ENCODE data around the gene MARK1. TPM values are rescaled to one million over a fixed set of nuclear protein-coding genes. Genes with fewer than 3 reads are reported as not detected.

The MARK1 gene
- total RNA-seq (2022; extraction: Qiagen RNA extraction; ENCODE audit: low read depth), result 0.05 to 0.16 TPM (median 0.11 TPM) in 5 replicates

DNA sequence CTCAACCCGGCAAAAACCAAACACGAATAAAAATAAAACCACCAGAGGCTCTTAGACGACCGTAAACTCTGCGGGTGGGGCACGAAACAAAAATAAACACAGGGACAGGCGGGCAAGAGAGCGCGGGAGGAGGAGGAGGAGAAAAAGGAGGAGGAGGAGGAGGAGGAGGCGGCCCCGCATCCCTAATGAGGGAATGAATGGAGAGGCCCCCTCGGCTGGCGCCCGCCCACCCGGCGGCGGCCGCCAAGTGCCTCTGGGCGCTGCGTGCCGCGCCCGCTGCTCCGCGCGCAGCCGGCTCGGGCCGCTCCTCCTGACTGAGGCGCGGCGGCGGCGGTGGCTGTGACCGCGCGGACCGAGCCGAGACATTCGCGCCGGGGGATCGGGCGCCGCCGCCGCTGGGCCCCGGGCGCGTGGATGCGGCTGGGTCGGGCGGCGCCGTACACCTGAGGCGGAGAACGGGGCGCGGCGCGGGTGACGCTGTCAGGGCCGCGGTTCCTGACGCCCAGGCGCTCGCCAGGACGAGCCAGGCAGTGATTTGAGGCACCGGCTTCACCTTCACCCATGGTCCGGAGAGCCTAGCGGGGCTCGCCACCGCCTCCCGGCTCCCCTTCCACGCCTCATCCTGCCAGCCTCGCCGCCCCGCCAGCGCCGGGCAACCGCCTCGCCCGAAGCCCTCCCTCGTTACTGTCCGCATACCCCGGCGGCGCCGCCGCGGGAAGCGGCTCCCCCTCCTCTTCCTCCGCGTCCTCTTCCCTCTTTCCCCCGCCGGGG lies at the start of gene MARK1:
MARK1 (plus strand) TSS at position 229 of the 771 bp plus-strand sequence. CDS start 687 bp downstream, outside the sequence.

DNA sequence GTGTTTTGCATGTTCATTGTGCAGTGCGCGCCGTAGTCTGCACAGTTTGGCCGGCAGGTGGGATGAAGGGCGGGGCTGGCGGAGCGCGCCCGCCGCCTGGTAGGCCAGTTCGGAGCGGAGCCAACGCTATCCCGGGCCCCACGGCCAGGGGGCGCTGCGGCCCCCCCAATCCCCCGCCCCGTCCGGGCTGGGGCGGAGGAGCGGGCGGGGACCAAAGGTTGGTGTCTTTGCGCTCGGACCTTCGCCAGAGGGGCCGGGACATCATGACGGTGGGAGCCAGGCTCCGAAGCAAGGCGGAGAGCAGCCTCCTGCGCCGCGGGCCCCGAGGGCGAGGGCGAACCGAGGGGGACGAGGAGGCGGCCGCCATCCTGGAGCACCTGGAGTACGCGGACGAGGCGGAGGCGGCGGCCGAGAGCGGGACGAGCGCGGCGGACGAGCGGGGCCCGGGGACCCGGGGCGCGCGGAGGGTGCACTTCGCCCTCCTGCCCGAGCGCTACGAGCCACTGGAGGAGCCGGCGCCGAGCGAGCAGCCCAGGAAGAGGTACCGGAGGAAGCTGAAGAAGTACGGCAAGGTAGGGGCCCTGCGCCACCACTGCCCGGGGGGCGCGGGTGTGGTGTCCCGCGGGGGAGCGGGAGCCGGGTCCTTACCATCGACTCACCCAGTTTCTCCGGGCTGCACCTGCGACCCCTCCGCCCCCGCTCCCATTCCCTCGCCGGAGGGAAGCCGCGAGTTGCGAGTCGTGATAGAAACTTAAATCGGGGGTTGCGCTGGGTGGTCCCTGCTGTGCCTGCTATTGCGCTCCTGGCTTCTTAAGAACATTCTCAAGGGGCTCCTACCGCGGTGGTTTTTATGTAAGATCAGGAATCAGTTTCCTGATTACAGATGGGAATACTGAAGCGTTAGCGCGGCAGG lies 162.5 kb downstream of the MARK1 start, which contains the start of gene C1orf115:
C1orf115 (plus strand) TSS at position 224 of the 913 bp plus-strand sequence; CDS start at position 264, 40 bp downstream.

Other genes starting within 250 kb of the MARK1 start
- gene C1orf115, start 162.2 kb downstream of the MARK1 start, total RNA-seq (2022; extraction: Qiagen RNA extraction; ENCODE audit: low read depth), result 4.5 to 6.4 TPM (median 5.8 TPM) in 5 replicates
- gene MTARC2, start 220.2 kb downstream of the MARK1 start, total RNA-seq (2022; extraction: Qiagen RNA extraction; ENCODE audit: low read depth), result 9.6 to 11.8 TPM (median 10.2 TPM) in 5 replicates